Upper lobe of left lung (tissue), 4 donors: ENCODE data around the gene USP32.

ENCODE experiments used
- POLR2A ChIP-seq, 4 donors: fragments of 450-650 bp; IDR thresholded peaks; one replicate each; pipeline ENCODE4 v1.5.1; 2016 to 2017; ENCODE audit warnings: antibody characterized with exemption in 4 of 4, mild to moderate bottlenecking in 2 of 4
- TF ChIP-seq, protein P1 (sequence below), 6 experiments: fragments of 450-650 bp in 4 of 6; fragments of 200-600 bp in 2 of 6; sonication (generic) in 2 of 6; IDR thresholded peaks; one replicate each; pipeline ENCODE4 v1.5.1; 2016 to 2019; ENCODE audit warnings: antibody characterized with exemption in 6 of 6

- TF ChIP-seq, protein P1, sequence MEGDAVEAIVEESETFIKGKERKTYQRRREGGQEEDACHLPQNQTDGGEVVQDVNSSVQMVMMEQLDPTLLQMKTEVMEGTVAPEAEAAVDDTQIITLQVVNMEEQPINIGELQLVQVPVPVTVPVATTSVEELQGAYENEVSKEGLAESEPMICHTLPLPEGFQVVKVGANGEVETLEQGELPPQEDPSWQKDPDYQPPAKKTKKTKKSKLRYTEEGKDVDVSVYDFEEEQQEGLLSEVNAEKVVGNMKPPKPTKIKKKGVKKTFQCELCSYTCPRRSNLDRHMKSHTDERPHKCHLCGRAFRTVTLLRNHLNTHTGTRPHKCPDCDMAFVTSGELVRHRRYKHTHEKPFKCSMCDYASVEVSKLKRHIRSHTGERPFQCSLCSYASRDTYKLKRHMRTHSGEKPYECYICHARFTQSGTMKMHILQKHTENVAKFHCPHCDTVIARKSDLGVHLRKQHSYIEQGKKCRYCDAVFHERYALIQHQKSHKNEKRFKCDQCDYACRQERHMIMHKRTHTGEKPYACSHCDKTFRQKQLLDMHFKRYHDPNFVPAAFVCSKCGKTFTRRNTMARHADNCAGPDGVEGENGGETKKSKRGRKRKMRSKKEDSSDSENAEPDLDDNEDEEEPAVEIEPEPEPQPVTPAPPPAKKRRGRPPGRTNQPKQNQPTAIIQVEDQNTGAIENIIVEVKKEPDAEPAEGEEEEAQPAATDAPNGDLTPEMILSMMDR (IDR thresholded peaks at IDR 0.05), result peak in 1 of 6 experiments; percentile 11
- TF ChIP-seq POLR2A (IDR thresholded peaks at IDR 0.05), result no peak
Observed at GRCh38 chr17:60231234-60231633, 160.7 kb downstream of the USP32 start.
